Neuronal stem cell (in vitro differentiated cells): ENCODE data around the gene GRID1.

Source experiments
- DNase-seq: peaks from one replicate; pipeline ENCODE4 v3.0.0-alpha.2; 2013; ENCODE audit warnings: low spot score
- H2AFZ ChIP-seq: one replicate; pipeline ENCODE4 v1.6.1; 2013; ENCODE audit warnings: mild to moderate bottlenecking, low read length, inconsistent platforms
- H2AK5ac ChIP-seq: 2 replicates; pipeline ENCODE4 v1.6.1; 2013; ENCODE audit warnings: low read depth, mild to moderate bottlenecking, inconsistent platforms, low read length, moderate library complexity, mixed read lengths
- H2BK120ac ChIP-seq: 2 replicates; pipeline ENCODE4 v1.6.1; 2013; ENCODE audit warnings: low read depth, mild to moderate bottlenecking, inconsistent platforms, low read length, moderate library complexity, mixed read lengths
- H2BK12ac ChIP-seq: one replicate; pipeline ENCODE4 v1.6.1; 2013; ENCODE audit warnings: low read length, inconsistent platforms
- H2BK15ac ChIP-seq: 2 replicates; pipeline ENCODE4 v1.6.1; 2013; ENCODE audit warnings: mild to moderate bottlenecking, low read length, inconsistent platforms, mixed read lengths
- H2BK5ac ChIP-seq: one replicate; pipeline ENCODE4 v1.6.1; 2013; ENCODE audit warnings: inconsistent platforms, mild to moderate bottlenecking, low read length, moderate library complexity
- H3K14ac ChIP-seq: one replicate; pipeline ENCODE4 v1.6.1; 2013; ENCODE audit warnings: low read length, inconsistent platforms
- H3K18ac ChIP-seq: 2 replicates; pipeline ENCODE4 v1.6.1; 2013; ENCODE audit warnings: low read length, inconsistent platforms
- H3K23ac ChIP-seq: 2 replicates; pipeline ENCODE4 v1.6.1; 2013; ENCODE audit warnings: low read depth, mild to moderate bottlenecking, mixed read lengths, low read length, inconsistent platforms; ENCODE audit not compliant: poor library complexity
- H3K27ac ChIP-seq: replicated peaks from 3 replicates; pipeline ENCODE4 v1.5.1; 2013; ENCODE audit warnings: low read length, inconsistent platforms
- H3K27me3 ChIP-seq, 3 experiments: 2 replicates each; pipeline ENCODE4 v1.6.1; 2013; ENCODE audit warnings: low read length in 3 of 3, mild to moderate bottlenecking in 2 of 3, inconsistent platforms in 1 of 3, low read depth in 1 of 3, mixed read lengths in 1 of 3, moderate library complexity in 1 of 3; ENCODE audit not compliant: control insufficient read depth in 3 of 3, insufficient read depth in 3 of 3
- H3K36me3 ChIP-seq, 2 donors: replicated peaks in 1 of 2; 2 replicates each; pipeline ENCODE4 v1.6.1; 2013; ENCODE audit warnings: low read length in 2 of 2; ENCODE audit not compliant: control insufficient read depth in 2 of 2, insufficient read depth in 2 of 2
- H3K4ac ChIP-seq: 2 replicates; pipeline ENCODE4 v1.6.1; 2013; ENCODE audit warnings: inconsistent platforms, mild to moderate bottlenecking, low read length, moderate library complexity
- H3K4me1 ChIP-seq, 2 donors: 1 replicate in 1 of 2; 2 replicates in 1 of 2; pipeline ENCODE4 v1.6.1; 2013; ENCODE audit warnings: low read length in 2 of 2, low read depth in 1 of 2; ENCODE audit not compliant: control insufficient read depth in 2 of 2, insufficient read depth in 1 of 2
- H3K4me2 ChIP-seq: one replicate; pipeline ENCODE4 v1.6.1; 2013; ENCODE audit warnings: mild to moderate bottlenecking, low read length, inconsistent platforms; ENCODE audit not compliant: insufficient read depth, poor library complexity, severe bottlenecking
- H3K4me3 ChIP-seq, 2 donors: 2 replicates each; pipeline ENCODE4 v1.5.1; 2013; ENCODE audit warnings: low read length in 2 of 2, mild to moderate bottlenecking in 2 of 2, inconsistent platforms in 1 of 2, moderate library complexity in 1 of 2
- H3K79me1 ChIP-seq: one replicate; pipeline ENCODE4 v1.6.1; 2013; ENCODE audit warnings: low read depth, mild to moderate bottlenecking, inconsistent platforms, low read length, moderate library complexity
- H3K9ac ChIP-seq: one replicate; pipeline ENCODE4 v1.6.1; 2013; ENCODE audit warnings: mild to moderate bottlenecking, low read depth, low read length, inconsistent platforms; ENCODE audit not compliant: poor library complexity
- H3K9me3 ChIP-seq, 2 donors: replicated peaks in 1 of 2; 2 replicates each; pipeline versions ENCODE3 to v1.6.1; 2013; ENCODE audit warnings: low read length in 2 of 2, mild to moderate bottlenecking in 2 of 2, inconsistent platforms in 1 of 2, low read depth in 1 of 2, mixed read lengths in 1 of 2, moderate library complexity in 1 of 2; ENCODE audit not compliant: control insufficient read depth in 2 of 2, insufficient read depth in 1 of 2
- H4K8ac ChIP-seq: one replicate; pipeline ENCODE4 v1.6.1; 2013; ENCODE audit warnings: low read depth, mild to moderate bottlenecking, inconsistent platforms, low read length, moderate library complexity
- H4K91ac ChIP-seq: one replicate; pipeline ENCODE4 v1.6.1; 2013; ENCODE audit warnings: low read length, low read depth, mild to moderate bottlenecking, inconsistent platforms; ENCODE audit not compliant: poor library complexity
- WGBS, 2 donors: extraction: QIAGEN DNeasy Blood & Tissue Kit; methylation state at CpG; one replicate each; pipeline ENCODE4 v1.1.7; 2013; ENCODE audit warnings: missing lambda C conversion rate in 2 of 2, mixed read lengths in 1 of 2; ENCODE audit not compliant: insufficient read length in 2 of 2, insufficient replicate concordance in 1 of 2; ENCODE audit errors: extremely low coverage in 2 of 2; 5-methylcytosine and 5-hydroxymethylcytosine counted together

The GRID1 gene

DNA sequence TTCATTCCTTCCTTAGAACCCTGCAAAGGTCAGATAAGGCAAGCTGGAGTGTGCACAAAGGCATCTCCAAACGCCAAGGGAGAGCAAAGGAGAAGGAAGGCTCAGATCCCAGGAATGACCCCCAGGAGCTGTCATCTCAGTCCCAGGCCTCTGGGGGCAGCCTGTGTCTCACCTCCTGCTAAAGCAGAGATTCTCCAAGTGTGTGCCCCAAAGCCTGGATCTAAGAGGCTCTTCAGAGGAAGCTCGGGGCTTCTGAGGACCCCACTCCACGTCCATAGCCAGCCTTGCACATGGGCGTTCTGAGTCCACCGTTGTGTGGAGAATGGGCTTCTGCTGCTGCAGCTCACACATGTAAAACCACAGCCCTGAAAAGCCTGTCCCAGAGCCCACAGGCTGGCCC lies 5.1 kb upstream of the GRID1 start:
- Histone ChIP-seq H2BK5ac (no peak overlapping the region), H3K79me1 (no peaks in the 10 kb centered on the region), H3K4me2 (no peak overlapping the region), H3K9me3 (no peaks in the 10 kb centered on the region), H3K36me3 (no peaks in the 10 kb centered on the region), H3K4ac (no peak overlapping the region), H3K4me1 (no peaks in the 10 kb centered on the region), H3K9ac (no peak overlapping the region), H4K91ac (no peak overlapping the region), H3K23ac (no peak overlapping the region), H2AFZ (no peak overlapping the region), H2BK120ac (no peak overlapping the region), H2BK12ac (no peak overlapping the region), H2BK15ac (no peak overlapping the region), H3K14ac (no peak overlapping the region), H3K4me3 (no peak overlapping the region), H2AK5ac (no peak overlapping the region), H3K27ac (no peak overlapping the region), H3K18ac (no peak overlapping the region), H3K27me3 (peaks cover 13 to 82% (median 40%) of the 10 kb centered on the region in 3 experiments), H4K8ac (no peak overlapping the region)
- DNase-seq = no peak
- no CpG with 5 or more reads among the region's 5 CpGs for WGBS, 2 donors

- H3K9ac ChIP-seq = no peak overlapping the region
- no peak overlapping the region for H3K4me2 ChIP-seq
- WGBS, 2 donors = no CpG with 5 or more reads among the region's 7 CpGs
- peaks cover 14 to 78% (median 37%) of the 10 kb centered on the region in 3 experiments for H3K27me3 ChIP-seq
- no peak overlapping the region for H3K23ac ChIP-seq
- H3K4me3 ChIP-seq = no peak overlapping the region
- no peak overlapping the region for H2BK12ac ChIP-seq
- H4K8ac ChIP-seq = no peak overlapping the region
- H4K91ac ChIP-seq = no peak overlapping the region
- H3K27ac ChIP-seq = no peak overlapping the region
- no peak overlapping the region for H2BK5ac ChIP-seq
- H3K79me1 ChIP-seq = no peaks in the 10 kb centered on the region
- no peak overlapping the region for H2AK5ac ChIP-seq
- H2AFZ ChIP-seq = no peak overlapping the region
- DNase-seq = no peak
- no peak overlapping the region for H3K14ac ChIP-seq
- no peak overlapping the region for H2BK15ac ChIP-seq
- no peaks in the 10 kb centered on the region for H3K4me1 ChIP-seq
- H3K18ac ChIP-seq = no peak overlapping the region
- H3K36me3 ChIP-seq = no peaks in the 10 kb centered on the region
- H2BK120ac ChIP-seq = no peak overlapping the region
- no peaks in the 10 kb centered on the region for H3K9me3 ChIP-seq
- H3K4ac ChIP-seq = no peak overlapping the region
Measured at GRCh38 chr10:86371116-86371515, 4.5 kb upstream of the GRID1 start.

DNA sequence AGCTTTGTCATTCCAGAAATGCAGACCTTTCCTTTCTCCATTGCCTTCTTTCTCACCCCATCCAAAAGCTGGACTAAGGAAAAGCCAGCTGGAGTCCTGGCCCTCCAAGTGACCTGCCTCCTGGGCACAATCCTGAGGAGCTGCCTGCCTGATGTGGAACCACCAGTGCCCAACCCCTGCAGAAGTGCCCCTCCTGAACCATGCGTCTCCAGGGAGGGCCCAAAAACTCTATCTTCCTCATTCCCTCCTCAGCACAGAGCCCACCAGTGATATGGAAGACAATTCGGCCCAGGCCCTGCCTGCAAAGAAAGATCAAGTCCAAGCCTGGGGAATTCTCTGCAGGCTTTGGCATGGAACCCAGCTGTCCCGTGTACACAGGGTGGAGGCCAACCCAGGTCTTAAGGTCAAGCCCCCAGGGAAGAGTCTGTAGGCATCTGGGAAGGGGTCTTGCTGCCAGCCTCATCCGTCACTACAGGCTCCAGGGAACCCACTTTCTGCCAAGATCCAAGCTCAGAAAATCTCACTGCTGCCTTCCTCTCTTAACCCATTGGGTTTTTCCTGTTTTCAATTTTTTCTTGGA lies 3.5 kb upstream of the GRID1 start:
- H2BK120ac ChIP-seq = no peak overlapping the region
- H3K9ac ChIP-seq = no peak overlapping the region
- H2AFZ ChIP-seq = no peak overlapping the region
- H2AK5ac ChIP-seq = peak overlapping the region; percentile 14
- no CpG with 5 or more reads among the region's 4 CpGs for WGBS, 2 donors
- no peak overlapping the region for H2BK15ac ChIP-seq
- H3K14ac ChIP-seq = no peak overlapping the region
- no peak overlapping the region for H3K4me3 ChIP-seq
- peaks cover 0 to 3% of the 10 kb centered on the region in 2 donors for H3K9me3 ChIP-seq
- no peak overlapping the region for H3K4me2 ChIP-seq
- H3K27ac ChIP-seq = no peak overlapping the region
- H3K18ac ChIP-seq = no peak overlapping the region
- no peaks in the 10 kb centered on the region for H3K36me3 ChIP-seq
- no peak for DNase-seq
- peaks cover 0 to 4% of the 10 kb centered on the region in 2 donors for H3K4me1 ChIP-seq
- no peaks in the 10 kb centered on the region for H3K79me1 ChIP-seq
- no peak overlapping the region for H3K4ac ChIP-seq
- no peak overlapping the region for H2BK12ac ChIP-seq
- no peak overlapping the region for H4K8ac ChIP-seq
- no peak overlapping the region for H4K91ac ChIP-seq
- H2BK5ac ChIP-seq = no peak overlapping the region
- H3K23ac ChIP-seq = no peak overlapping the region
- H3K27me3 ChIP-seq = peaks cover 24 to 79% (median 45%) of the 10 kb centered on the region in 3 experiments

- Histone ChIP-seq H3K18ac (peak overlapping the region; percentile 72), H3K4me2 (no peak overlapping the region), H3K27ac (no peak overlapping the region), H3K23ac (no peak overlapping the region), H2BK5ac (no peak overlapping the region), H3K79me1 (no peaks in the 10 kb centered on the region), H2AFZ (no peak overlapping the region), H2AK5ac (no peak overlapping the region), H4K91ac (no peak overlapping the region), H3K9me3 (peaks cover 0 to 4% of the 10 kb centered on the region in 2 donors), H2BK15ac (no peak overlapping the region), H3K4ac (no peak overlapping the region), H4K8ac (no peak overlapping the region), H3K9ac (no peak overlapping the region), H3K14ac (no peak overlapping the region), H3K27me3 (peaks cover 35 to 84% (median 56%) of the 10 kb centered on the region in 3 experiments), H2BK120ac (no peak overlapping the region), H3K36me3 (no peaks in the 10 kb centered on the region), H3K4me3 (no peak overlapping the region), H2BK12ac (no peak overlapping the region), H3K4me1 (peaks cover 0 to 7% of the 10 kb centered on the region in 2 donors)
- no peak for DNase-seq
- WGBS, 2 donors = no CpG with 5 or more reads among the region's 2 CpGs
Measured at GRCh38 chr10:86368987-86369386, 2.4 kb upstream of the GRID1 start.
